GM03348 (cell line): Measurements from ENCODE around the gene ATP5MC3.

ENCODE experiments used
- DNase-seq: peaks from one replicate; pipeline ENCODE4 v3.0.0; 2012; ENCODE audit warnings: low spot score

The ATP5MC3 gene

DNA sequence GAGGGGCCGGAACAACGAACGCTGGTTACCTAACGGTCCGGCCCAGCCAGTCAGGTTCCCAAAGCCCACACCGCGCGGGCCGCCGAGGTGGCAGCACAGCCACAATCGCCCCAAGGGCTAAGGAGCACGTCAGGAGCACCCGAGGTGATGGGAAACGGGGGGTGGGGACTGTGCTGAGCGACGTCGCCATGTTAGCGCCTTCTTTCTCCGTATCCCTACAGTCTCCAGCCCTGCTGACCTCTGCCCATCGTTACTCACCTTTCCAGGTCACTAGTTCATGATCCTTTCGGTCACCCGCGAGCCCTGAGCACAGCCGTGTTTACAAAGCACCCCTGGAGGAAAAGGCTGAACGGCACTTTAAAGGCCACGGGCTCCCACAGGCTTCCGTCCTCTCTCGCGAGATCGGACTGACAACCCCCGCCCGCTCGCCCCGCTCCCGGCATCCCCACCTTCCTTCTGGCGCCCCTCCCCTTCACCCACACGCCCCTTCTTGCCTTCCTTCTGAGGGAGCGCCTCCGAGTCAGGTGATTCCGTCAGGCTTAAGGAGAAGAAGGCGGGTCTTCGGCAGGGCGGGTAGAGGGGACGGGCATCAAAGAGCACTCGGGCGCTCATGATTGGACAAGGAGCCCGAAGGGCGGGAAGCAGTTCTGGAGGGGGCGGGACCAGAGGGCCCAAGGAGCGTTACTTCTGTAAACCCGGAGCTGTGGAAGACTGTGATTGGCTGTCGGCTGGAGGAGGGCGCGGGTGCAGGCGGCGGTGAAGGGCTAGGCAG, 13.5 kb downstream of the ATP5MC3 start, which contains the start of gene ATF2:
Gene ATF2 (minus strand): TSS at position 412 of the 772 bp plus-strand sequence. CDS start 31,760 bp downstream, outside the sequence.
- peak; percentile 97 for DNase-seq

DNA sequence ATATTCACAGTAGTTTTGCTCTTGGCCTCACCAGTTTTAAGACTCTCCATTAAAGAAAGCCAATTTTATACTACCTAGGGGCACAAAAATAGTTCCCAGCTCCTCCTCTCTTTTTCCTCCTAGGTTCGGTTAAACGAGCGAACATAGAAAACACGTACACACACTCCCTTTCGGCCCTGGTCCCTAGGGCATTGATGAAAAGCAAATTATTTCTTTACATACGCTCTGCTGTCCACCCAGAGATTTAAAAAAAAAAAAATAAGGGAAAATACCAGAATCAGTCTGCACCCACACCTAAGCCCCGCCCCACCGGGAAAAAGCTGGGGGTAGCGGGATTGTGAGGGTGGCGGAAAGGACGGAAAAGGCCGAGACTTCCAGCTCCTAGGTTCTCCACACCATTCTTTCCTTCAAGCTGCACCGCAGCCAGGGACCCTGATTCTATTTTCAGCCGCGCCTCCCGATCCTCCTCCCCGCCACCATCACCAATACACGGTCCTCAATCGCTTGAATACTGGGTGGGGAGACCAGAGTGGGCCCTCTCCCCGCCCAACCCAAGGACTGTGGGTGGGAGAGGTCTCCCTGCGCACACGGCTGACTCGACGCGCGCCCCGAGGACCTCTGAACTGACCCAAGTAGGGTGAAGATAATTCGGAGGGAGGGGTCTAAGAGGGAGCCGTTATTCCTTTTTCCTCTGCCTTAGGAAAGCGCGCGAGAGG, 14.3 kb downstream of the ATP5MC3 start:
- DNase-seq: peak; percentile 73

DNA sequence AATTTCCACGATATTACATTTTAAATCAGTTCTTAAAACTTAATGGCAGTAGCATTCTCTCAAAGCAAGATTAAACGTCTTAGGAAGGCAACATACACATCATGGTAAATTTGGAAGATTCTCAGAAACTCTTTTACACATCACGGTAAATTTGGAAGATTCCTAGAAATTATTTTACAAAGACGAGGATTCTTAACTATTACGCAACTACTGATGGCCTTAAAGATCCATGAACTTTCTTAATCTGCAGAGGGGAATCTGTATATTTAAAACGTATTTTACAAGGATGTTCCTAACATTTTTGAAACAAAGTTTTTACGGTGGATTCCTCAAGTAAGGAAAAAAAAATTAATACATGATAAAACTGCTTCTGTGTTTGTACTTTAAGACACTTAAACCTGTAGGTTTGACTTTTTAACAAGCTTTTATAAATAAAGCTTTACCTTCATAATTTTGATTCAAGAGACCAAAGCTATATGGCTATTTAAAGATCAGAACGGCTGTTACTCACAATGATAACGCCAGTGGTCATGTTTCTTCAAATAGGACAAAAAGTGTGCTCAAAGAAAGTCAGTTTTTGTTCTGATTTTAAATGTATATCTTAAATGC, 15.2 kb downstream of the ATP5MC3 start:
- DNase-seq: no peak

DNA sequence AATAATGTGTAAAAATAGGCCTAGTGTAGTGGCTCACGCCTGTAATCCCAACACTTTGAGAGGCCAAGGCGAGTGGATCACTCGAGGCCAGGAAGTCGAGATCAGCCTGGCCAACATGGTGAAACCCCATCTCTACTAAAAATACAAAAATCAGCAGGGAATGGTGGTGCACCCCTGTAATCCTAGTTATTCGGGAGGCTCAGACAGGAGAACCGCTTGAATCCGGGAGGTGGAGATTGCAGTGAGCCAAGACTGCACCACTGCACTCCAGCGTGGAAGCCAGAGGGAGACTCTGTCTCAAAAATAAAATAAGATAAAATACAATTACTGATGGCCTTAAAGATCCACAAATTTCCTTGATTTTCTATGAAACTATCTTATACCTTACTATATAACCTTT, 17.3 kb downstream of the ATP5MC3 start:
- DNase-seq: no peak

- DNase-seq: no peak
Observed at GRCh38 chr2:175158894-175159293, 22.6 kb downstream of the ATP5MC3 start.

DNA sequence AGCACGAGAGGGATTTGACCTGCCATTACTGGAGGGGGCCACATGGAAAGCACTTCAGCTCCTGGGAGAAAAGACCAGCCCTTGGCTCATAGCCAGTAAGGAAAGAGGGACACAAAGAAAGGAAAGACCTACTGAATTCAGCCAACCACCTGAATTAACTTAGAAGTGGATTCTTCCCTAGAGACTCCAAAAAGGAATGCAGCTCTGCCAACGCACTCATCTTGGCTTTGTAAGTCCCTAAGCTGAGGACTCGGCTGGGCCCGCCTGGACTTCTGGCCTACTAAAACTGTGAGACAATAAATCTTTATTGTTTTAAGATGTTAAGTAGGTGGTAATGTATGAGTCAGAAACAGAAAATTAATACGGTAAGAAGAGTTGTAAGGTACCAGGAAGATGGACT, 25.0 kb downstream of the ATP5MC3 start:
- no peak for DNase-seq

GRCh38 chr2:175154661-175155082, 26.8 kb downstream of the ATP5MC3 start:
- DNase-seq: peak; percentile 20

- DNase-seq: no peak
Observed at GRCh38 chr2:175152242-175152641, 29.3 kb downstream of the ATP5MC3 start.

DNA sequence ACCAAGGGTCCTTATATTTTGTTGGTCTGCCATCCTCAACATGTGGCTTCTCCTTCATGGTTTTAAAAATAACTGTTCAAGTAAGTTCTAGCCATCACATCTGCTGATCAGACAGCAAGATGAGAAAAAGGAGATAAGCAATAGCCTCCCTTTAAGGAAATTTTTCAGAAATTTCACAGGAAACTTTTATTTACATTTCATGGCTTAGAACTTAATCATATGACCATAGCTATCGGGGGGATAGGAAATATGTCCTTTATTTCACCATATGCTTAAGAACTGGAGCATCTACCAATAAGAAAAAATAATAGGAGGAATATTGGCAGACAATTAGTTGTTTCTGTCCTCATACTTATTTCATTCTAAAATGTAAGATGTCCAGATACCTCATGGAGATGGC, 29.7 kb downstream of the ATP5MC3 start:
- no peak for DNase-seq

GRCh38 chr2:175147186-175147585, 34.3 kb downstream of the ATP5MC3 start:
- DNase-seq: peak; percentile 26

- no peak for DNase-seq
Observed at GRCh38 chr2:175143678-175144077, 37.8 kb downstream of the ATP5MC3 start.

GRCh38 chr2:175143191-175143590, 38.3 kb downstream of the ATP5MC3 start:
- DNase-seq: no peak

- DNase-seq: no peak
Observed at GRCh38 chr2:175140332-175140731, 41.2 kb downstream of the ATP5MC3 start.

DNA sequence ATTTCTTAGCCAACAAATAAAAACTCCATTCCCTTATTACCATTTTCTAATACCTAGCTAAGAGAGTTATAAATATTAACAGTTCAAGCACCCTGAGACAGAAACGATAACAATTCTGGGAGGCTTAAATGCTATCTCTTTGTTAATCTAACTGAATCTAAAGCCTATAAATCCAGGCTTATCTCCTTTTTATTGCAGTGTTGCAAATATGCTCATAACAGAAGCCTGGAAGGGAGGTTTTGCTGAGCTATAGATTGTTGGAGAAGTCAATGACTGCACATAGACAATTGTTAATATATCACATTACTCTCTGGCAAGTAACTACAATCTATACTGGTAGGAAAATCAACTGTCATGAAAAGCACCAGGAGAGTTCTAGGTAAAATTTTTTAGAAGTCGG, 43.7 kb downstream of the ATP5MC3 start:
- DNase-seq: no peak

DNA sequence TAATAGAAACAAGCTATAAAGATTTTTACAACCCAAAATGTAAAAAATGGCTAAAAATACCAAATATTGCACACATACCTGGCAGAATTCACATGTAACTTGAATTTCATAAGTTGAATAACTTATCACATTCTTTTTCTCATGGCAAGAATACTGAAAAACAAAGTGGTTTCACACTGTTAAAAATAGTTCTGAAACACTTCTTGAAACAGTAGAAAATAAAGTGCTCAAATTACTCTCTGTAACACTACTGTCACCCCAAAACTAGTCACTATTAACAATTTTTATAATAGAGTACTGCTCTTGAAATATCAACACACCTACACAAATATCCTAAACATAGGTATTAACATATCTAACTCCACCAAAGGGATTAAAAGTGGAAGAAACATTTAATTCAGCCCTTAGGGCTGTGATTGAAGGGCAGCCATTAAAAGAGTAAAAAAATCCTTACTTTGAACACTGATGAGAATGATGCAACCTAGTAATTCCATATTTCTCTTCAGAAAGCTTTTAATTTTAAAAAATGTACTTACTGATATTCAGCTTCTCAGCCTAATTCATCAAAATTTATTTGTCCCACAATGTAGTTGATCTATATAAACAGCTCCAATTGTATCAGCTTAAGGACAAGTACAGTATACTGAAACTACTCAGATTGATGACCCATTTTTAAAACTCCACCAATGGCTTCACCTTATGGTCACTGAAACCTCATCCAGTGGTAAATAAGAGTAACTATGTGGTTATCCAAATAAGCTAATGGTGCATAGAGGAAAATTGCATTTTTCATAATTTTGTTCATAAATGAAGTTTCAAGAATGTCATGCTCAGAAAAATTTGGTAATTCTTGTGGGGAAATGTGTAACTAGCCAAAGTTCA, 44.9 kb downstream of the ATP5MC3 start:
- DNase-seq: no peak

- no peak for DNase-seq
Observed at GRCh38 chr2:175135862-175136261, 45.6 kb downstream of the ATP5MC3 start.

- no peak for DNase-seq
Observed at GRCh38 chr2:175135177-175135576, 46.3 kb downstream of the ATP5MC3 start.

DNA sequence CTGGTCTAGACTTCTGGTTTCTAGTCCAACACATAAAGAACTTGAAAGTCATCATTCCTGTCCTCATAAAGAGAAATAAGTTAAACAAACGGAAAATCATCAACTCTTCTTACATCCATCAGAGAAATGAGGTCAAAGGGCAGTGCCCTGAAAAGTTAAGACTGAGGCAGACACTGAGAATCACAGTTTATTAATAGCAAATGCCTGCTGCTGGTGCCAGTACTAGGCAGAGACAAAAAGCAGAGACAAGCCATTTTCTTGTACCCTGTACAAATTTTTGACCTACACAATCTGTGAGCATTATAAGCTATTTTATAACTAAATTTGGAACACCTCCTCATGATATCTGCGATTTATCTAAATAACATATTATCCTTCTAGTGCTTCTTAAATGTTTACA, 50.3 kb downstream of the ATP5MC3 start:
- no peak for DNase-seq

DNA sequence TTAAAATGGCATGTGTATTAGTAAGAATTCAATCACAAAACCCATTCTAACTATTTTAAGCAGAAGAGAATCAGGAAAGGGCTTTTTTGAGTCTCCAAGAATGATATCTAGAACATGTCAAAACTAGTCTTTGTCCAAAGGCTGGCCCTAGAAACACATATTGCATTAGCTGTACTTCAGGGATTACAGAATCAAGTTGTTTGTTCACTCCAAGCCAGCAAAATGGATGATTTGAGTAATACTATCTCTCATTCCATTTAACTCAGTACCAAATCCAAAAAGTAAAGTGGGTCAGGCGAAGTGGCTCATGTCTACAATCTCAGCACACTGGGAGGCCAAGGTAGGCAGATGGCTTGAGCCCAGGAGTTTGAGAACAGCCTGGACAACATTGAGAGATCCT, 54.8 kb downstream of the ATP5MC3 start:
- DNase-seq: no peak
